ENCODE measurements around the gene HARBI1. TPM values are rescaled to one million over a fixed set of nuclear protein-coding genes. Genes with fewer than 3 reads are reported as not detected.

HARBI1 gene
- polyA plus RNA-seq, 1 of the 3 experiments (the other 2 are of a cell fraction), result 2.4 TPM

DNA sequence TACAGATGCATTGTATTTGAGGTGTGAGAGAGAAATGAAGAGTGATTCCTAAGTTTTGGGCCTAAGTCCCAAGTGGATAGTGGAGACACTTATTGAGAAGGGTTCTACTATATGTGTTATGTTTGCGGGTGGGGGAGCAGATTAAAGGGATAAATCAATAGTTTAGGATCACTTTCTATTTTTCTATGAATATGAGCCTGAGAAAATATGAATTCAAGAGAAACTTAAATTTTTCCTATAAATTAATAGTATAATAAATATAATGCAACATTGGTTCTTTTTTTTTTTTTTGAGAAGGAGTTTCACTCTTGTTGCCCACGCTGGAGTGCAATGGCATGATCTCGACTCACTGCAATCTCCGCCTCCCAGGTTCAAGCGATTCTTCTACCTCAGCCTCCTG is 54.5 kb downstream of the HARBI1 start (continued):
- no peak for TF ChIP-seq MXI1 (IDR thresholded peaks at IDR 0.05; ENCODE audit: low read depth, low read length)

DNA sequence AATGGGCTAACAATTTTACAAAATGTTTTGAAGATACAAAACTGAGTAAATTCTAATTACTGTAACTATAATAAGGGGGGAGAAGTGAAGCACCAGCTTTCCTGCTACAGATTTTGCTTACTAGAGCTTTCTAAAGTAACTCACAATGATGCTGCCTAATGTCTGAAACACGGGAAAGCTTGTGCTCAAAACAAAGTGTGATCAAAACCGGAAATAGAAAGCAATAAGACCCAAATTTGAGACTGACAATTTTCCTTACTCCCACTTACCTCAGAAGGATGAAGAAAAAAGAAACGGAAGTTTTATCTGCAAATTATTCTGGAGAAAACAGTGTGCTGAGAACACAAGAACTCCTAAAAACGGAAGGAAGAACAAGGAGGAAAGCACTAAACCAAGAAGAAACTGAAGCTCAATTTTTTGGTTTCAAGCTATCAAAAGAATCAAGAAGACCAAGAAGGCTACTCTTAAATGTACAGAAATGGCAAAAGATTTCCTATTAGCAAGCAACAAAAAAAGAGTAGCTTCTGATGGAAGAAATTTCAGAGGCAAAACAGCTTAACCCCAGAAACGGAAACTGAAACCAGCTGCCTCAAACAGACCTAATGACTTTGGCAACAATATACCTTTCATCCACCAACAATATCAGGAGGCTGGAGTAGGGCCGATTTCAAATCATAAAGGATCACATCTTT is 56.6 kb downstream of the HARBI1 start:
- H3K9me3 ChIP-seq, result no peaks in the 10 kb centered on the region
- 75% methylated on average over 6 of the region's 6 CpGs for WGBS (ENCODE audit: low lambda C conversion rate)
- peaks cover 56% of the 10 kb centered on the region for H4K20me1 ChIP-seq (ENCODE audit: insufficient read depth)
- H3K4me2 ChIP-seq, result peak overlapping the region; percentile 49
- TF ChIP-seq EP300 (IDR thresholded peaks at IDR 0.05; ENCODE audit: borderline replicate concordance in 1 of 2, low read depth in 1 of 2, low read length in 1 of 2) (no peak), RXRA (IDR thresholded peaks at IDR 0.05; ENCODE audit: borderline replicate concordance, low read depth) (no peak), MEF2A (IDR thresholded peaks at IDR 0.05; ENCODE audit: borderline replicate concordance, low read depth) (no peak), NRF1 (IDR thresholded peaks at IDR 0.05; ENCODE audit: low read depth, low read length) (no peak), YY1 (IDR thresholded peaks at IDR 0.05; ENCODE audit: low read depth) (no peak), TAF1 (IDR thresholded peaks at IDR 0.05; ENCODE audit: borderline replicate concordance, low read depth, low read length) (no peak), TEAD4 (IDR thresholded peaks at IDR 0.05; ENCODE audit: borderline replicate concordance, insufficient read depth) (no peak)
- TF ChIP-seq, protein P1, sequence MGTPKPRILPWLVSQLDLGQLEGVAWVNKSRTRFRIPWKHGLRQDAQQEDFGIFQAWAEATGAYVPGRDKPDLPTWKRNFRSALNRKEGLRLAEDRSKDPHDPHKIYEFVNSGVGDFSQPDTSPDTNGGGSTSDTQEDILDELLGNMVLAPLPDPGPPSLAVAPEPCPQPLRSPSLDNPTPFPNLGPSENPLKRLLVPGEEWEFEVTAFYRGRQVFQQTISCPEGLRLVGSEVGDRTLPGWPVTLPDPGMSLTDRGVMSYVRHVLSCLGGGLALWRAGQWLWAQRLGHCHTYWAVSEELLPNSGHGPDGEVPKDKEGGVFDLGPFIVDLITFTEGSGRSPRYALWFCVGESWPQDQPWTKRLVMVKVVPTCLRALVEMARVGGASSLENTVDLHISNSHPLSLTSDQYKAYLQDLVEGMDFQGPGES (IDR thresholded peaks at IDR 0.05; ENCODE audit: low read depth, low read length), result no peak
- TF ChIP-seq, protein P2, sequence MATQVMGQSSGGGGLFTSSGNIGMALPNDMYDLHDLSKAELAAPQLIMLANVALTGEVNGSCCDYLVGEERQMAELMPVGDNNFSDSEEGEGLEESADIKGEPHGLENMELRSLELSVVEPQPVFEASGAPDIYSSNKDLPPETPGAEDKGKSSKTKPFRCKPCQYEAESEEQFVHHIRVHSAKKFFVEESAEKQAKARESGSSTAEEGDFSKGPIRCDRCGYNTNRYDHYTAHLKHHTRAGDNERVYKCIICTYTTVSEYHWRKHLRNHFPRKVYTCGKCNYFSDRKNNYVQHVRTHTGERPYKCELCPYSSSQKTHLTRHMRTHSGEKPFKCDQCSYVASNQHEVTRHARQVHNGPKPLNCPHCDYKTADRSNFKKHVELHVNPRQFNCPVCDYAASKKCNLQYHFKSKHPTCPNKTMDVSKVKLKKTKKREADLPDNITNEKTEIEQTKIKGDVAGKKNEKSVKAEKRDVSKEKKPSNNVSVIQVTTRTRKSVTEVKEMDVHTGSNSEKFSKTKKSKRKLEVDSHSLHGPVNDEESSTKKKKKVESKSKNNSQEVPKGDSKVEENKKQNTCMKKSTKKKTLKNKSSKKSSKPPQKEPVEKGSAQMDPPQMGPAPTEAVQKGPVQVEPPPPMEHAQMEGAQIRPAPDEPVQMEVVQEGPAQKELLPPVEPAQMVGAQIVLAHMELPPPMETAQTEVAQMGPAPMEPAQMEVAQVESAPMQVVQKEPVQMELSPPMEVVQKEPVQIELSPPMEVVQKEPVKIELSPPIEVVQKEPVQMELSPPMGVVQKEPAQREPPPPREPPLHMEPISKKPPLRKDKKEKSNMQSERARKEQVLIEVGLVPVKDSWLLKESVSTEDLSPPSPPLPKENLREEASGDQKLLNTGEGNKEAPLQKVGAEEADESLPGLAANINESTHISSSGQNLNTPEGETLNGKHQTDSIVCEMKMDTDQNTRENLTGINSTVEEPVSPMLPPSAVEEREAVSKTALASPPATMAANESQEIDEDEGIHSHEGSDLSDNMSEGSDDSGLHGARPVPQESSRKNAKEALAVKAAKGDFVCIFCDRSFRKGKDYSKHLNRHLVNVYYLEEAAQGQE (IDR thresholded peaks at IDR 0.05; ENCODE audit: low read depth, low read length), result no peak
- TF ChIP-seq, protein P3, sequence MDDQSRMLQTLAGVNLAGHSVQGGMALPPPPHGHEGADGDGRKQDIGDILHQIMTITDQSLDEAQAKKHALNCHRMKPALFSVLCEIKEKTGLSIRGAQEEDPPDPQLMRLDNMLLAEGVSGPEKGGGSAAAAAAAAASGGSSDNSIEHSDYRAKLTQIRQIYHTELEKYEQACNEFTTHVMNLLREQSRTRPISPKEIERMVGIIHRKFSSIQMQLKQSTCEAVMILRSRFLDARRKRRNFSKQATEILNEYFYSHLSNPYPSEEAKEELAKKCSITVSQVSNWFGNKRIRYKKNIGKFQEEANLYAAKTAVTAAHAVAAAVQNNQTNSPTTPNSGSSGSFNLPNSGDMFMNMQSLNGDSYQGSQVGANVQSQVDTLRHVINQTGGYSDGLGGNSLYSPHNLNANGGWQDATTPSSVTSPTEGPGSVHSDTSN (IDR thresholded peaks at IDR 0.05), result no peak
- H3K79me2 ChIP-seq (ENCODE audit: insufficient read depth), result peaks cover 92% of the 10 kb centered on the region
- peak overlapping the region in 1 of 2 experiments; percentile 12; a peak in 1 of 4 replicates for H3K27ac ChIP-seq (ENCODE audit: low read depth in 2 of 2, low read length in 1 of 2)
- no peak for DNase-seq
- H3K4me3 ChIP-seq (ENCODE audit: low read depth in 2 of 2, low read length in 1 of 2), result no peak overlapping the region
- H3K9me2 ChIP-seq, result no peaks in the 10 kb centered on the region
- H3F3A ChIP-seq (replicated peaks; ENCODE audit: insufficient read depth), result peaks cover 17% of the 10 kb centered on the region
- ChIA-PET POLR2A (interaction anchor here (0.6 to 2.0 kb wide), 2 partner anchors 33 to 180 kb away, joined by 3 to 5 read pairs; partner anchors contain the start of gene AMBRA1), CTCF (interaction anchor here (0.7 to 2.0 kb wide), 4 partner anchors 11 to 213 kb away, joined by 4 to 7 read pairs (median 6); partner anchors contain the start of gene DGKZ)
- peaks cover 0 to 30% of the 10 kb centered on the region in 2 experiments; a peak in 3 of 4 replicates for H3K4me1 ChIP-seq (ENCODE audit: control insufficient read depth in 1 of 2, insufficient read depth in 2 of 2, low read depth in 1 of 2, low read length in 1 of 2)
- H2AFZ ChIP-seq (ENCODE audit: low read depth), result no peak overlapping the region; the same call in 1 of the 2 replicates
- H3K27me3 ChIP-seq (ENCODE audit: insufficient read depth), result no peaks in the 10 kb centered on the region
- no peaks in the 10 kb centered on the region for H3K36me3 ChIP-seq (replicated peaks in 1 of 2; ENCODE audit: control insufficient read depth in 1 of 2, insufficient read depth in 2 of 2, low read length in 1 of 2)
- no peak overlapping the region for H3K9ac ChIP-seq

Data from SK-N-SH (cell line).